Measurements from ENCODE around the gene CACNA2D2. TPM values are rescaled to one million over a fixed set of nuclear protein-coding genes. Genes with fewer than 3 reads are reported as not detected.

The CACNA2D2 gene
- total and polyA plus RNA-seq, 5 donors from 2014 or later = 0.24 to 1.2 (median 0.29) TPM

GRCh38 chr3:50453907-50454306 is 49.5 kb downstream of the CACNA2D2 start:
- H3K4me3 ChIP-seq (ENCODE audit: low read depth, low read length) = no peak overlapping the region
- H3K4me1 Mint-ChIP-seq = peaks cover 0 to 15% (median 6%) of the 10 kb centered on the region in 4 donors
- H3K27ac ChIP-seq (ENCODE audit: insufficient read depth, low read length, poor library complexity, severe bottlenecking) = no peak overlapping the region
- H3K27me3 Mint-ChIP-seq = no peaks in the 10 kb centered on the region
- peaks cover 18% of the 10 kb centered on the region for H3K4me1 ChIP-seq (ENCODE audit: control insufficient read depth, insufficient read depth, low read length, poor library complexity, severe bottlenecking)
- ATAC-seq (ENCODE audit: low read depth in 2 of 2) (no peak), DNase-seq (no peak)
- H3K27me3 ChIP-seq (ENCODE audit: control insufficient read depth, insufficient read depth, low read length) = no peaks in the 10 kb centered on the region
- no peaks in the 10 kb centered on the region for H3K9me3 Mint-ChIP-seq
- no peaks in the 10 kb centered on the region for H3K36me3 ChIP-seq (ENCODE audit: control insufficient read depth, insufficient read depth, low read length)
- H3K27ac Mint-ChIP-seq = no peak overlapping the region
- no peak overlapping the region for H3K4me3 Mint-ChIP-seq
- H3K36me3 Mint-ChIP-seq = no peaks in the 10 kb centered on the region
- H3K9me3 ChIP-seq (ENCODE audit: control insufficient read depth in 2 of 2, low read length in 2 of 2) = no peaks in the 10 kb centered on the region

- Mint-ChIP-seq H3K4me3 (peak overlapping the region; percentile 74 to 92 (median 87)), H3K4me1 (peaks cover 0 to 32% (median 7%) of the 10 kb centered on the region in 4 donors), H3K27me3 (no peaks in the 10 kb centered on the region), H3K27ac (peak overlapping the region; percentile 63 to 90 (median 90)), H3K9me3 (peaks cover 0 to 2% (median 0%) of the 10 kb centered on the region in 7 donors), H3K36me3 (no peaks in the 10 kb centered on the region)
- DNase-seq (peak; percentile 39 to 84 (median 69)), ATAC-seq (ENCODE audit: low read depth in 2 of 2) (peak; percentile 74 to 75)
- H3K9me3 ChIP-seq (ENCODE audit: control insufficient read depth in 2 of 2, low read length in 2 of 2) = no peaks in the 10 kb centered on the region
- H3K27me3 ChIP-seq (ENCODE audit: control insufficient read depth, insufficient read depth, low read length) = no peaks in the 10 kb centered on the region
- peaks cover 18% of the 10 kb centered on the region for H3K4me1 ChIP-seq (ENCODE audit: control insufficient read depth, insufficient read depth, low read length, poor library complexity, severe bottlenecking)
- H3K36me3 ChIP-seq (ENCODE audit: control insufficient read depth, insufficient read depth, low read length) = no peaks in the 10 kb centered on the region
- H3K4me3 ChIP-seq (ENCODE audit: low read depth, low read length) = peak overlapping the region; percentile 61
- peak overlapping the region; percentile 78 for H3K27ac ChIP-seq (ENCODE audit: insufficient read depth, low read length, poor library complexity, severe bottlenecking)
These were observed 53.1 kb downstream of the CACNA2D2 start for GRCh38 chr3:50450209-50450921.

DNA sequence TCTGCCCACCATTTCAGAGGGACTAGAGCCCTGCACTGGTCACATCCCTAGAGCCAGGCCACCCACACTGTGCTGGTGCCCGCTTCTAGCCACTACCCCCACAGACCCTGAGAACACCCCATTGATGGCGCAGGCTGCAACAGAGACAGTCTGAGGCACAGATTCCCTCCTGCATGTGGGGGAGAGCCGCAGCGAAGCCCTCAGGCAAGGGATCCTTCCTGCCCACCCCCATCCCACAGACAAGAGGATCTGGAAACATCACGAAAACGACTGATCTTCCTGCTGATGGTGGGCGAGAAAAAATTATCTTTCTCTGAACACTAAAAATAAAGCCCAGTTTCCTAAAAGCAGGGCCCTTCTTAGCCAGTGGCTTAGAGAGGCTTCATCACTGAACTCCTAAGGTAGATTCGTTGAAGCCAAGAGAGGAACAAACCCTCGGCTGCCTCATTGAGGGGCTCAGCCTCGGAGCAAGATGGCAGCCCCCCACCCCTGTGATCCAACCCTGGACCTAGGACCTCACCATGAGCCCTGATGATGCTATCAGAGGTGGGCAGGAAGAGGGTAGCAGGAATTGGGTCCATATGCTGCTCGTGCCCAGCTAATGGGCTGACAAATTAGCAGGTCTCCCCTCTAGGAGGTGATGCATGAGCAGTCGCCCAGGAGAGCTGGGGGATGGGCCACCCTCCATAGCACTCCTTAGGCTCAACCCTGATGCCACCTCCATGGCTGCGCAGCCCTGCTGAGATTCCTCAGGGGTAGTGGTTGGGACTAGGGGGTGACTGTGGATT is 54.5 kb downstream of the CACNA2D2 start:
- peaks cover 18% of the 10 kb centered on the region for H3K4me1 ChIP-seq (ENCODE audit: control insufficient read depth, insufficient read depth, low read length, poor library complexity, severe bottlenecking)
- no peak overlapping the region for H3K4me3 ChIP-seq (ENCODE audit: low read depth, low read length)
- peaks cover 0 to 32% (median 7%) of the 10 kb centered on the region in 4 donors for H3K4me1 Mint-ChIP-seq
- H3K4me3 Mint-ChIP-seq = peak overlapping the region in 1 of 4 donors; percentile 19
- H3K27ac Mint-ChIP-seq = peak overlapping the region in 2 of 3 donors; percentile 90
- H3K9me3 ChIP-seq (ENCODE audit: control insufficient read depth in 2 of 2, low read length in 2 of 2) = no peaks in the 10 kb centered on the region
- no peak for ATAC-seq (ENCODE audit: low read depth in 2 of 2)
- no peaks in the 10 kb centered on the region for H3K36me3 Mint-ChIP-seq
- H3K27me3 ChIP-seq (ENCODE audit: control insufficient read depth, insufficient read depth, low read length) = no peaks in the 10 kb centered on the region
- no peak for DNase-seq
- H3K27me3 Mint-ChIP-seq = no peaks in the 10 kb centered on the region
- no peaks in the 10 kb centered on the region for H3K36me3 ChIP-seq (ENCODE audit: control insufficient read depth, insufficient read depth, low read length)
- peaks cover 0 to 2% (median 0%) of the 10 kb centered on the region in 7 donors for H3K9me3 Mint-ChIP-seq
- H3K27ac ChIP-seq (ENCODE audit: insufficient read depth, low read length, poor library complexity, severe bottlenecking) = no peak overlapping the region

DNA sequence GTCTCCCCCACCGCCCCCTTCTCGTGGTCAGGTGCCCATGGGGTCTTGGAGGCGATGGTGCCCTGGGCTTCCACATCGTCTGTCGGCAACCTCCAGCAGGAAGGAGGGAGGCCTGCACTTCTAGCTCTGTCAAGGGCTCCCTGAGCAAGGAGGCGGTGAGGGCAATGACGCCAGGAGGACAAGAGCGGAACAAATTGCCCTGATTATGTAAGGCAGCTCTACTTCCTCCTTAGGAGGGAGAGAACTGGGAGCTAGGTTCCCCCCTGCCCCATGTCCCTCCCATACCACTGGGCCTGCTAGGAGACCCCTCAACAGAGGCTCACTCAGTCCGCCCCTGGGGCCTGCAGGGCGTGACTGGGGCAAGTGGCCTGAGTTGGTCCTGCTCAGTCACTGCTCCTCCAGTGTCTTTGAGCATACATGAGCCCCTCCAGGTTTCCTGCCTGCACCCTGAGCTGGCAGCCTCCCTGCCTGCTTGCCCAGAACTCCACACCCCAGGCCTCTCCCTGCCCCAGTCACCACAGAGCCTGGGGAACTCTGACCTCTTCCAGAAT is 56.1 kb downstream of the CACNA2D2 start:
- H3K27me3 Mint-ChIP-seq = no peaks in the 10 kb centered on the region
- H3K4me3 Mint-ChIP-seq = no peak overlapping the region
- H3K27ac ChIP-seq (ENCODE audit: insufficient read depth, low read length, poor library complexity, severe bottlenecking) = no peak overlapping the region
- H3K9me3 ChIP-seq (ENCODE audit: control insufficient read depth in 2 of 2, low read length in 2 of 2) = no peaks in the 10 kb centered on the region
- no peaks in the 10 kb centered on the region for H3K27me3 ChIP-seq (ENCODE audit: control insufficient read depth, insufficient read depth, low read length)
- no peak overlapping the region for H3K4me3 ChIP-seq (ENCODE audit: low read depth, low read length)
- DNase-seq = no peak
- no peaks in the 10 kb centered on the region for H3K36me3 ChIP-seq (ENCODE audit: control insufficient read depth, insufficient read depth, low read length)
- ATAC-seq (ENCODE audit: low read depth in 2 of 2) = no peak
- no peaks in the 10 kb centered on the region for H3K36me3 Mint-ChIP-seq
- peaks cover 0 to 32% (median 7%) of the 10 kb centered on the region in 4 donors for H3K4me1 Mint-ChIP-seq
- peaks cover 0 to 2% (median 0%) of the 10 kb centered on the region in 7 donors for H3K9me3 Mint-ChIP-seq
- peak overlapping the region in 1 of 3 donors; percentile 83 for H3K27ac Mint-ChIP-seq
- peaks cover 18% of the 10 kb centered on the region for H3K4me1 ChIP-seq (ENCODE audit: control insufficient read depth, insufficient read depth, low read length, poor library complexity, severe bottlenecking)

GRCh38 chr3:50445919-50446318 is 57.5 kb downstream of the CACNA2D2 start:
- Histone ChIP-seq H3K27ac (ENCODE audit: insufficient read depth, low read length, poor library complexity, severe bottlenecking) (no peak overlapping the region), H3K4me3 (ENCODE audit: low read depth, low read length) (no peak overlapping the region), H3K9me3 (ENCODE audit: control insufficient read depth in 2 of 2, low read length in 2 of 2) (no peaks in the 10 kb centered on the region), H3K4me1 (ENCODE audit: control insufficient read depth, insufficient read depth, low read length, poor library complexity, severe bottlenecking) (peaks cover 18% of the 10 kb centered on the region), H3K36me3 (ENCODE audit: control insufficient read depth, insufficient read depth, low read length) (no peaks in the 10 kb centered on the region), H3K27me3 (ENCODE audit: control insufficient read depth, insufficient read depth, low read length) (no peaks in the 10 kb centered on the region)
- Mint-ChIP-seq H3K9me3 (peaks cover 0 to 2% (median 0%) of the 10 kb centered on the region in 7 donors), H3K4me3 (peak overlapping the region in 1 of 4 donors; percentile 21), H3K27ac (no peak overlapping the region), H3K4me1 (peaks cover 0 to 32% (median 7%) of the 10 kb centered on the region in 4 donors), H3K27me3 (no peaks in the 10 kb centered on the region), H3K36me3 (no peaks in the 10 kb centered on the region)
- DNase-seq (no peak), ATAC-seq (ENCODE audit: low read depth in 2 of 2) (no peak)

- Mint-ChIP-seq H3K4me3 (no peak overlapping the region), H3K36me3 (no peaks in the 10 kb centered on the region), H3K27me3 (no peaks in the 10 kb centered on the region), H3K27ac (no peak overlapping the region), H3K4me1 (peaks cover 0 to 21% (median 2%) of the 10 kb centered on the region in 4 donors), H3K9me3 (peaks cover 0 to 2% (median 0%) of the 10 kb centered on the region in 7 donors)
- H3K36me3 ChIP-seq (ENCODE audit: control insufficient read depth, insufficient read depth, low read length) = no peaks in the 10 kb centered on the region
- no peaks in the 10 kb centered on the region for H3K27me3 ChIP-seq (ENCODE audit: control insufficient read depth, insufficient read depth, low read length)
- H3K27ac ChIP-seq (ENCODE audit: insufficient read depth, low read length, poor library complexity, severe bottlenecking) = no peak overlapping the region
- ATAC-seq (ENCODE audit: low read depth in 2 of 2) = no peak
- no peaks in the 10 kb centered on the region for H3K9me3 ChIP-seq (ENCODE audit: control insufficient read depth in 2 of 2, low read length in 2 of 2)
- no peak for DNase-seq
- no peak overlapping the region for H3K4me3 ChIP-seq (ENCODE audit: low read depth, low read length)
- peaks cover 8% of the 10 kb centered on the region for H3K4me1 ChIP-seq (ENCODE audit: control insufficient read depth, insufficient read depth, low read length, poor library complexity, severe bottlenecking)
These were observed 58.7 kb downstream of the CACNA2D2 start for GRCh38 chr3:50444782-50445181.

GRCh38 chr3:50444213-50444612 is 59.2 kb downstream of the CACNA2D2 start:
- Mint-ChIP-seq H3K4me3 (no peak overlapping the region), H3K4me1 (peaks cover 0 to 20% (median under 1%) of the 10 kb centered on the region in 4 donors), H3K9me3 (peaks cover 0 to 2% (median 0%) of the 10 kb centered on the region in 7 donors), H3K27me3 (no peaks in the 10 kb centered on the region), H3K27ac (no peak overlapping the region), H3K36me3 (no peaks in the 10 kb centered on the region)
- Histone ChIP-seq H3K9me3 (ENCODE audit: control insufficient read depth in 2 of 2, low read length in 2 of 2) (no peaks in the 10 kb centered on the region), H3K36me3 (ENCODE audit: control insufficient read depth, insufficient read depth, low read length) (no peaks in the 10 kb centered on the region), H3K4me1 (ENCODE audit: control insufficient read depth, insufficient read depth, low read length, poor library complexity, severe bottlenecking) (peaks cover 2% of the 10 kb centered on the region), H3K4me3 (ENCODE audit: low read depth, low read length) (no peak overlapping the region), H3K27me3 (ENCODE audit: control insufficient read depth, insufficient read depth, low read length) (no peaks in the 10 kb centered on the region), H3K27ac (ENCODE audit: insufficient read depth, low read length, poor library complexity, severe bottlenecking) (no peak overlapping the region)
- DNase-seq (no peak), ATAC-seq (ENCODE audit: low read depth in 2 of 2) (no peak)
